Measurements from ENCODE around the gene FBXL7. TPM values are rescaled to one million over a fixed set of nuclear protein-coding genes. Genes with fewer than 3 reads are reported as not detected.

Gene FBXL7
- total RNA-seq, 1 experiment from 2014 or later: not detected

DNA sequence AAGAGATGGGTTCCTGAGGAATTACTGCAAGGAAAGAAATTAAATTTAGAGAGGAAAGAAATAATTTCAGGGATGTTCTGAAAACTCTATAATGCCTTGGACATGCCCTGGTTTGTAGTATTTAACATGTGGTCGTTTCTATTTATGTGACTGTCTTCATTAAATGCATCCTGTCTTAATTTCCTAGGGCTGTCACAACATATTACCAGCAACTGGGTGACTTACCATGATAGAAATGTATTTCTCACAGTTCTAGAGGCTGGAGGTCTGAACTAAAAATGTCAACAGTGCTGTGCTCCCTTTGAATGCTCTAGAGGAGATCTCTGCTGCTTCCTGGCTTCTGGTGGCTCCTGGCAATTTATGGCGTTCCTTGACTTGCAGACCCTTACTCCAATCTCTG, 287.7 kb downstream of the FBXL7 start:
- Histone ChIP-seq H2AFZ (no peak overlapping the region), H3K9me2 (ENCODE audit: insufficient read depth) (no peaks in the 10 kb centered on the region), H3K36me3 (ENCODE audit: low read depth) (no peaks in the 10 kb centered on the region), H3K27ac (no peak overlapping the region), H3K4me2 (no peak overlapping the region), H4K20me1 (ENCODE audit: insufficient read depth) (no peaks in the 10 kb centered on the region), H3K4me3 (no peak overlapping the region), H3K79me2 (ENCODE audit: low read depth) (no peaks in the 10 kb centered on the region), H3K9me3 (ENCODE audit: insufficient read depth, low read depth) (no peaks in the 10 kb centered on the region), H3K27me3 (ENCODE audit: insufficient read depth, low read depth) (0 out of 2 replicates have a peak, but pooled peaks cover 3% of the 10 kb centered on the region), H3F3A (ENCODE audit: insufficient read depth, low read depth) (no peaks in the 10 kb centered on the region), H3K4me1 (replicated peaks; ENCODE audit: insufficient read depth) (no peaks in the 10 kb centered on the region)
- TF ChIP-seq, protein P1, sequence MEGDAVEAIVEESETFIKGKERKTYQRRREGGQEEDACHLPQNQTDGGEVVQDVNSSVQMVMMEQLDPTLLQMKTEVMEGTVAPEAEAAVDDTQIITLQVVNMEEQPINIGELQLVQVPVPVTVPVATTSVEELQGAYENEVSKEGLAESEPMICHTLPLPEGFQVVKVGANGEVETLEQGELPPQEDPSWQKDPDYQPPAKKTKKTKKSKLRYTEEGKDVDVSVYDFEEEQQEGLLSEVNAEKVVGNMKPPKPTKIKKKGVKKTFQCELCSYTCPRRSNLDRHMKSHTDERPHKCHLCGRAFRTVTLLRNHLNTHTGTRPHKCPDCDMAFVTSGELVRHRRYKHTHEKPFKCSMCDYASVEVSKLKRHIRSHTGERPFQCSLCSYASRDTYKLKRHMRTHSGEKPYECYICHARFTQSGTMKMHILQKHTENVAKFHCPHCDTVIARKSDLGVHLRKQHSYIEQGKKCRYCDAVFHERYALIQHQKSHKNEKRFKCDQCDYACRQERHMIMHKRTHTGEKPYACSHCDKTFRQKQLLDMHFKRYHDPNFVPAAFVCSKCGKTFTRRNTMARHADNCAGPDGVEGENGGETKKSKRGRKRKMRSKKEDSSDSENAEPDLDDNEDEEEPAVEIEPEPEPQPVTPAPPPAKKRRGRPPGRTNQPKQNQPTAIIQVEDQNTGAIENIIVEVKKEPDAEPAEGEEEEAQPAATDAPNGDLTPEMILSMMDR (conservative IDR thresholded peaks at IDR 0.05): no peak
- no peak for TF ChIP-seq EZH2 (IDR thresholded peaks at IDR 0.05; ENCODE audit: low read depth)
- intact Hi-C loops (cut with micrococcal nuclease; ENCODE audit: unreplicated experiment): no loop called here
- no TSS peak for BruUV-seq (replicated peaks)
- DNase-seq: no peak
- CTCF ChIA-PET: no interaction called here
- POLR2A ChIA-PET (ENCODE audit: unreplicated experiment): no interaction called here

DNA sequence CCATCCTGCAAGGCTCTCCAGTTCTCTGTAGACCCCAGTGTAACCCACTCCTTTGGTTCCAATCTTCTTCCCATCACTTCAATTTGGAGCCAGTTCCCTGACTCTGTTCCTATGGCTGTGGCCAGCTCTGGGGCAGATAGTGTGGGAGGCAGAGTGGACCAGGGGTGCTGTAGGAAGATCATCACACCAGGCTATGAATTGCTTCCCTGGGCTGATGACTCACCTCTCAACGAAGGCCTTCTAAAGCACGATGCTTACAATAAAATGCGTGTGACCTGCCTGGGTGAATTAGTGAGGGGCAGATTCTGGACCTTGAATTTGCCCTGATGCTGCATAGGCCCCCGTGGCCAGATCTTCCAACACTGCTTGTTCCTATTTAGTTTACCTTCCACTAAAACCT, 289.7 kb downstream of the FBXL7 start:
- Histone ChIP-seq H3K4me2 (no peak overlapping the region), H3K4me3 (no peak overlapping the region), H3K27me3 (ENCODE audit: insufficient read depth, low read depth) (0 out of 2 replicates have a peak, but pooled peaks cover 3% of the 10 kb centered on the region), H3K9me3 (ENCODE audit: insufficient read depth, low read depth) (no peaks in the 10 kb centered on the region), H2AFZ (no peak overlapping the region), H3K27ac (no peak overlapping the region), H3K36me3 (ENCODE audit: low read depth) (no peaks in the 10 kb centered on the region), H3F3A (ENCODE audit: insufficient read depth, low read depth) (no peaks in the 10 kb centered on the region), H4K20me1 (ENCODE audit: insufficient read depth) (no peaks in the 10 kb centered on the region), H3K9me2 (ENCODE audit: insufficient read depth) (no peaks in the 10 kb centered on the region), H3K4me1 (replicated peaks; ENCODE audit: insufficient read depth) (no peaks in the 10 kb centered on the region), H3K79me2 (ENCODE audit: low read depth) (no peaks in the 10 kb centered on the region)
- DNase-seq: no peak
- BruUV-seq (replicated peaks): no TSS peak
- intact Hi-C loops (cut with micrococcal nuclease; ENCODE audit: unreplicated experiment): loop anchor here (5.0 kb wide), 1 partner anchor 682 kb away; no protein-coding TSS in a partner anchor
- ChIA-PET CTCF (no interaction called here), POLR2A (ENCODE audit: unreplicated experiment) (no interaction called here)
- TF ChIP-seq, protein P1 (conservative IDR thresholded peaks at IDR 0.05): no peak
- TF ChIP-seq EZH2 (IDR thresholded peaks at IDR 0.05; ENCODE audit: low read depth): no peak

DNA sequence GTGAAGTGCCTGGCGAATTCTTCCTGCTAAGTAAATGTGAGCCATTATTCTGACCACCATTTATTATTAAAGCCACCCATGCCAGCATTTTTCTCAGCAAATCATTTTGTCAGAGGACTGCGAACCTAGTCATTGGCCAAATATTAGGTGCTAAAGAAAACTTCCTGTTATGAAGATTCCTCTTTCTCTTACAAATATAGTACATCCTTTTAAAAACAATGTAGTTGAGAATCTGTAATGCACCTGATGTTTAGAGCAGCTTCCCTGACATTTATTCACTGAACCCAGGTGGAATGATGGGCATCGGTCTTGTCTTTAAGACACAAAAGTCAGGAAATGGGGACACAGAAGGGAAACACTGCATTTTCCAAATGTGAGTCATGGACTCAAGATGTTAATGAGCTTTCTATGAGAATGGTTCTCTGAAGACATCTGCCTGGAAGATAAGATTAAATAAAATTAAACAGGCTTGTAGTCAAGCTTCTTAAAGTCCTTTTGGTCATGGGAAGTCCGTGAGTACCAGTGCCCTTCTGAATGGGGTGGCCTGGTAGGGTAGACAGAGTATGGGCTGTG, 290.6 kb downstream of the FBXL7 start:
- no peak for DNase-seq
- H3F3A ChIP-seq (ENCODE audit: insufficient read depth, low read depth): no peaks in the 10 kb centered on the region
- H3K9me3 ChIP-seq (ENCODE audit: insufficient read depth, low read depth): no peaks in the 10 kb centered on the region
- 0 out of 2 replicates have a peak, but pooled peaks cover 3% of the 10 kb centered on the region for H3K27me3 ChIP-seq (ENCODE audit: insufficient read depth, low read depth)
- H3K4me3 ChIP-seq: no peak overlapping the region
- H3K4me2 ChIP-seq: no peak overlapping the region
- H2AFZ ChIP-seq: no peak overlapping the region
- H3K36me3 ChIP-seq (ENCODE audit: low read depth): no peaks in the 10 kb centered on the region
- H3K9me2 ChIP-seq (ENCODE audit: insufficient read depth): no peaks in the 10 kb centered on the region
- TF ChIP-seq, protein P1 (conservative IDR thresholded peaks at IDR 0.05): no peak
- TF ChIP-seq EZH2 (IDR thresholded peaks at IDR 0.05; ENCODE audit: low read depth): no peak
- no TSS peak for BruUV-seq (replicated peaks)
- H3K79me2 ChIP-seq (ENCODE audit: low read depth): no peaks in the 10 kb centered on the region
- no peak overlapping the region for H3K27ac ChIP-seq
- intact Hi-C loops (cut with micrococcal nuclease; ENCODE audit: unreplicated experiment): loop anchor here (5.0 kb wide), 1 partner anchor 683 kb away; no protein-coding TSS in a partner anchor
- H3K4me1 ChIP-seq (replicated peaks; ENCODE audit: insufficient read depth): no peaks in the 10 kb centered on the region
- ChIA-PET POLR2A (ENCODE audit: unreplicated experiment) (no interaction called here), CTCF (interaction anchor here (0.5 kb wide), 1 partner anchor 699 kb away, joined by 3 read pairs; no protein-coding TSS in a partner anchor)
- H4K20me1 ChIP-seq (ENCODE audit: insufficient read depth): no peaks in the 10 kb centered on the region
